ENCODE results near the gene CCDC3.
A peak's percentile ranks its signal among the peaks of the same experiment; 100 is the strongest.

The CCDC3 gene

GRCh38 chr10:12922117-12922900 is 79.2 kb downstream of the CCDC3 start:
- DNase-seq (ENCODE audit: low spot score): no peak

GRCh38 chr10:12921163-12921562 is 80.3 kb downstream of the CCDC3 start:
- DNase-seq (ENCODE audit: low spot score): no peak

- no peak for DNase-seq (ENCODE audit: low spot score)
These were observed 81.9 kb downstream of the CCDC3 start for GRCh38 chr10:12919574-12919973.

GRCh38 chr10:12916587-12916986 is 84.9 kb downstream of the CCDC3 start:
- DNase-seq (ENCODE audit: low spot score): no peak

GRCh38 chr10:12915637-12916168 is 85.8 kb downstream of the CCDC3 start:
- DNase-seq (ENCODE audit: low spot score): no peak

- DNase-seq (ENCODE audit: low spot score): no peak
These were observed 87.4 kb downstream of the CCDC3 start for GRCh38 chr10:12914111-12914510.

GRCh38 chr10:12911795-12912194 is 89.7 kb downstream of the CCDC3 start:
- DNase-seq (ENCODE audit: low spot score): no peak

GRCh38 chr10:12910835-12911234 is 90.7 kb downstream of the CCDC3 start:
- DNase-seq (ENCODE audit: low spot score): no peak

GRCh38 chr10:12909836-12910185 is 91.7 kb downstream of the CCDC3 start:
- DNase-seq (ENCODE audit: low spot score): no peak

GRCh38 chr10:12909182-12909835 is 92.2 kb downstream of the CCDC3 start:
- no peak for DNase-seq (ENCODE audit: low spot score)

- no peak for DNase-seq (ENCODE audit: low spot score)
These were observed 92.7 kb downstream of the CCDC3 start for GRCh38 chr10:12908773-12909172.

GRCh38 chr10:12907656-12908055 is 93.9 kb downstream of the CCDC3 start:
- no peak for DNase-seq (ENCODE audit: low spot score)

- no peak for DNase-seq (ENCODE audit: low spot score)
These were observed 95.4 kb downstream of the CCDC3 start for GRCh38 chr10:12906051-12906541.

GRCh38 chr10:12905067-12905466 is 96.4 kb downstream of the CCDC3 start:
- no peak for DNase-seq (ENCODE audit: low spot score)

- no peak for DNase-seq (ENCODE audit: low spot score)
These were observed 98.6 kb downstream of the CCDC3 start for GRCh38 chr10:12902851-12903358.

GRCh38 chr10:12902135-12902572 is 99.4 kb downstream of the CCDC3 start:
- DNase-seq (ENCODE audit: low spot score): peak; percentile 54

GRCh38 chr10:12899546-12899945 is 102.0 kb downstream of the CCDC3 start:
- no peak for DNase-seq (ENCODE audit: low spot score)

GRCh38 chr10:12898271-12898670 is 103.2 kb downstream of the CCDC3 start:
- DNase-seq (ENCODE audit: low spot score): no peak

GRCh38 chr10:12897278-12897677 is 104.2 kb downstream of the CCDC3 start:
- DNase-seq (ENCODE audit: low spot score): no peak

- DNase-seq (ENCODE audit: low spot score): no peak
These were observed 105.3 kb downstream of the CCDC3 start for GRCh38 chr10:12896251-12896650.

- DNase-seq (ENCODE audit: low spot score): no peak
These were observed 108.6 kb downstream of the CCDC3 start for GRCh38 chr10:12892924-12893323.

GRCh38 chr10:12890958-12891357 is 110.6 kb downstream of the CCDC3 start:
- DNase-seq (ENCODE audit: low spot score): no peak

- no peak for DNase-seq (ENCODE audit: low spot score)
These were observed 113.0 kb downstream of the CCDC3 start for GRCh38 chr10:12888470-12888869.

All from germinal center (tissue), 1 donor.